HG03378 (cell line): ENCODE data around the gene RBBP8NL.
A peak's percentile ranks its signal among the peaks of the same experiment; 100 is the strongest.

Experiments
- ATAC-seq: cut with Tn5 transposase; IDR thresholded peaks from one replicate; pipeline ENCODE4 v1.9.1; 2021; ENCODE audit warnings: mild to moderate bottlenecking, moderate library complexity; ENCODE audit not compliant: unreplicated experiment

The RBBP8NL gene

GRCh38 chr20:62393830-62394229, 33.5 kb downstream of the RBBP8NL start:
- no peak for ATAC-seq

DNA sequence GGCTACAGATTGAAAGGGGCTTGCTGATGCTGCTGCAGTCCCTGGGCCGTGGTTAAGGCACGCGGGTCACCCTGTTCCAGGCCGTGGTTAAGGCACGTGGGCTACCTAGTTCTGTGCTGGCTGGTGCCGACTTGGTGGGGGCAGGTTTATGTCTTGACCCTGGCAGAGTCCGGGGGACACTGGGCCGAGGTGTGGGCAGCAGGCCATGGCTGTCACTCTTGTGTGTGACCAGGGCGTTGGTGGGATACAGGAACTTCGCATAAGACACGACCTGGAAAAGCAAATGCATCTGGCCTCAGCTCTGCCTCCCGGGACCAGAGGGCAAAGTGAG, 34.0 kb downstream of the RBBP8NL start:
- ATAC-seq, result no peak

DNA sequence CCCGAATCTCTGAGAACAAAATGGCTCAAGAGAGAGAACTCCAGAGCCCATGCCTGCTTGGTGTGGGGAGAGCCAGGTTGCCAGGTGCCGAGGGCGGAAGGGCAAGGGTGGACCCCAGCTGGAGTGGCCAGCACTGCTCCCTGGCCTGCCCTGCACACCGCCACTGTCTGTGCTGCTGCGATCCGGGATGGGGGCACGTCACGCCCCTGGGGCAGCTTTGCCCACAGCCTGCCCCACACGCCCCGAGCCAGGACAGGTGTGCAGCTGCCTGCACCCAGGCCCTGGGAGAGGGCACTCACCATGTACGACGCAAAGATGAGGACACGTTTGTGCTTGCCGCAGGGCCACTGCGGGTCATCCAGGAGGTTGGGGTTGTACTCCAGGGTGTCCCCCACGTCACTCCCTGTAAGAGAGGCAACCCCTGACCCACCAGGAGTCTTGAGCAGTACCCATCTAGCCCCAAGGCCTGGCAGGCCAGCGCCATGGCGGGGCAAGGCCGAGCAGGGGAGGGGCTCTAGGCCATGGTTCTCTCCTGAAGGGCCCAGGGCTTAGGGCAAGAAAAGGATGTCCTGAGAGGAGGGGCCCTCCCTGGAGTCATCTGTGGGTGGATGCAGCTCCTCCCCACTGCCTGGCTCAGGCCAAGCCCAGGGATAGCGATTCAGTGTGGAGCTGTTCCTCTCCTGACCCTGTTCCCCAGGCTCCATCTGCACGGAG, 34.6 kb downstream of the RBBP8NL start:
- ATAC-seq, result no peak

DNA sequence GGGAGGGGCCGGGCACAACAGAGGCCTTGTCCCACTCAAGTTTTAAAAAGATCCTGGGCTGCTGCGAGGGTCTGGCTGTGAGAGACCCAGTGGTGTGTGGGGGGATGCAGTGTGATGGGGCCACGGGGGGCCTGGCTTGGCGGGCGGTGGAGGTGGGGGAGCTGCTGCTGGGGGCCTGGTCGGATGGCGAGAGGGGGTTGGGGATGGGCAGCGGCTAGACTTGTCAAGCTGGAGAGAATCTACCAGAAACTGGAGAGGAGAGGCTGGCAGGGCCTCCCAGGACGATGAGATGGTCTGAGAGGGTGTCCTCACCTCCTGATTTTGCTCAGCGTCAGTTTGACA, 35.3 kb downstream of the RBBP8NL start:
- ATAC-seq, result no peak

GRCh38 chr20:62391165-62392076, 35.9 kb downstream of the RBBP8NL start:
- ATAC-seq, result no peak

DNA sequence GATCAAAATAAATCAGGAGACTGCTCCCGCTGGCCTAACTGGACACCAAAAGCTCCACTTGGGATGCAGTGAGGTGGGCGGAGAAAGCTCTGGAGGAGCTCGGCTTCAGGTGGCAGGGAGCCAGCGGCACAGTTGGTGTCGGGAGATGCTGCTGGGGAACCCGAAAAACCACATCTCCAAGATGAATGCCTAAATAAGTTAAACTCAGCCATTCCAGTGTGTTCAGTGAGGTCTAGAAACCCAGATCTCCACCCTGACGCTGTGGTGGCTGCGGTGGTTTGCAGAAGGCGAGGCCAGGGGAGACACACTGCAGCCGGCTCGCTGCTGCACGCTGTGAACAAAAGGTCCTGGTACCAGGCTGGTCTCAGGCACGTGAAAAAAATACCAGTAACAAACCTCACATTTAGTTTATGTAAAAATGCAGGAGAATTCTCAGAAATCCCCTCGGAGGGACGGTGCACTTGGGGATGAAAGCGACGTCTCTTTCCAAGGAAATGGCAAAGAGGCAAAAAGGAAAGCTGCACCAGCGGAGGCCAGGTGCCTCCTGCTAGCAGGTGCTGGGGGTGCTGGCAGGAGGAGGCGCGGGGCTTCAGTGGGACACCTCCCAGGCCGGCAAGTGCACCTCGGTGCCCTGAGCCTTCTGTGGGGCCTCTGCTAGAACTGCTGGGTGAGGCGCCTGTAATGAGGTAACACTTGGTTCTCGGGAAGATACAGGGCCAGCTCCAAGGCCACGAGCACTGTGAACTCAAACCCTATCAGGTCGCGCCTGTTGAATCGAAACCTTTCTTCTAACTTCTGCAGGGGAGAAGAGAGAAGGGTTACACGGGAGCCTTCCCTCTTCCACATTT, 36.8 kb downstream of the RBBP8NL start:
- ATAC-seq, result no peak

GRCh38 chr20:62389601-62390087, 37.7 kb downstream of the RBBP8NL start:
- no peak for ATAC-seq

DNA sequence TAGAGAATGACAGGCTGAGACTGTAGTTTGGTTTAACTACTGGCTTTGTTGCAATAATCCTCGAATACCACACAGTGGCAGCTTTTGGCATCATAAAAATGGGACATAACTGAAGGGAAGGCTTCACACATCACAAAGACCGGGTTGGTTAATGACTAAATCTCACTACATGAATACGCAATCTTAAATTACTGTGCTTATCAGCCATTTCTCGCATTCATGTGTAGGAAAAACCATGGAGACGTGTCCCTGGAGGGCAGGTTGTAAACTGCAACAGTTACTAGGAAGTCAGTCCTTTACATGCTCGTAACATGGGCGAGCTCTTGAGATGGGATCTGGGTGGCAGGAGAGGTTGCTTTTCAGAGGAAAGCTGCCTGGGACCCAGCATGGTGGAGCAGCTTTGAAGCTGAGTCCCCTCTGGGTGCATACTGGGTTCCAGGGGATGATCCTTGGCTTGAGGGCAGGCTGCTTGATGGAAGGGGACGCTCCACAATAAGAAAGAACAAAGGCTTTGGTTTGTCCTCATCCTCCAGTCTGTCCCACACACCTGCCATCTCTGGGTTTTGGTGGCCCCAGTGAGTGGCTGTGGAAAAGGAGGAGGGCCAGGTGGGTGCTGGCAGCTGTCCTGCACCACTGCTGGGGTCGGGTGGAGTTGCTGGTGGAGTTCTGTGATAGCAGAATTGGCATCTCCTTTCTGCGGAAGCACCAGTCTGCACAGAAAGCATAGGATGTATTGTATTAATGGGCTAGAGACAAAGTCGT, 38.3 kb downstream of the RBBP8NL start:
- ATAC-seq, result no peak

DNA sequence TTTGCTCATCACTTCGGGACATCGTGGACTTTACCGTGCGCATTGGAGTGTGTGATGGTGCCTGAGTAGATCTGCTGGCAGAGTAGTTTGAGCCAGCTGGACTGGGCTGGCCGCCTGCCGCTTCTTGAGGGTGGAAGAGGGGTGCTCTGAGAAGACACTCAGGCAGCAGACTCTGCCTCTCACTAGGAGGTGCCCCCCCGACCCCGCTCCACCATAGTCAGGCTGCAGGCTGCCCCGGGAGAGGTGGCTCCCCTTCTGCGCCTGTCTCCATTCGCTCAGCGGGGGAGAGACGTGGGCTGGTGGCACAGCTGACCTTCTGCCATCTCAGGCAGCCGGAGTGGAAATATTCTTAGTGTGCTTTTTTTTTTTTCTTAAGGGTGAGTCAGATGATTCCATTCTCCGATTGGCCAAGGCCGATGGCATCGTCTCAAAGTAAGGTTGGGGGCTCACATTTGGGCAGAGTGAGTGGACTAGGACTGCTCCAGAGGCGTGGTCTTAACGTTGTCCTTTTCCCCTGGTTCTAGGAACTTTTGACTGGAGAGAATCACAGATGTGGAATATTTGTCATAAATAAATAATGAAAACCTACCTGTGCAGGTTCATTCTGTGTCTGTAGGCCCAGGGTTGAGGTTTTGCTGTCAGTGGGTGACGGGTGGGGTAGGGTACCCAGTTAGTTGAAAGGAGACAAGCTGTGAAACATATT, 39.3 kb downstream of the RBBP8NL start:
- ATAC-seq, result no peak

DNA sequence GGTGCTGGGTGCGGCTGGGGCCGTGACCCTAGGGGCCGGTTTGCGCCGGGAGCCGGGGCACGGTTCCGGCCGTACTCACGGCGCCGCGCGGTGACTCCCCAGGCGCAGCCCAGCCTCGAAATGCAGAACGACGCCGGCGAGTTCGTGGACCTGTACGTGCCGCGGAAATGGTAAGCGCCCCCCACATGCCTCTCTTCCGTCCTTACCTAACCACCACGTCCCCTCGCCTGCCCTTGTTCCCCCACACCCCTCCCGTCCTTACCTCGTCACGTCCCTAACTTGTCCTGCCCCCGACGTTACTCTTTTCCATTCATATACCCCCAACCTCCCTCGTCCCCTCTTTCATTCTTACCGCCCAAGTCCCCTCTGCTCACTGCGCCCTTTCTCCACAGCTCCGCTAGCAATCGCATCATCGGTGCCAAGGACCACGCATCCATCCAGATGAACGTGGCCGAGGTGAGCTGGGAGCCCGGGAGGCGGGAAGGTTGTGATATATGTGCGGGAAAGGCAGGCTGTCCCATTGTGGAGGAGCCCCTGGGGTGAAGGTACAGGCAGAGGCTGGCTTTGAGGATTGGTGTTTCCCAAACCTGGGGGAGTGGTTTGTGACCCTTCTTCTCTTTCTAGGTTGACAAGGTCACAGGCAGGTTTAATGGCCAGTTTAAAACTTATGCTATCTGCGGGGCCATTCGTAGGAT, 40.0 kb downstream of the RBBP8NL start:
- no peak for ATAC-seq

DNA sequence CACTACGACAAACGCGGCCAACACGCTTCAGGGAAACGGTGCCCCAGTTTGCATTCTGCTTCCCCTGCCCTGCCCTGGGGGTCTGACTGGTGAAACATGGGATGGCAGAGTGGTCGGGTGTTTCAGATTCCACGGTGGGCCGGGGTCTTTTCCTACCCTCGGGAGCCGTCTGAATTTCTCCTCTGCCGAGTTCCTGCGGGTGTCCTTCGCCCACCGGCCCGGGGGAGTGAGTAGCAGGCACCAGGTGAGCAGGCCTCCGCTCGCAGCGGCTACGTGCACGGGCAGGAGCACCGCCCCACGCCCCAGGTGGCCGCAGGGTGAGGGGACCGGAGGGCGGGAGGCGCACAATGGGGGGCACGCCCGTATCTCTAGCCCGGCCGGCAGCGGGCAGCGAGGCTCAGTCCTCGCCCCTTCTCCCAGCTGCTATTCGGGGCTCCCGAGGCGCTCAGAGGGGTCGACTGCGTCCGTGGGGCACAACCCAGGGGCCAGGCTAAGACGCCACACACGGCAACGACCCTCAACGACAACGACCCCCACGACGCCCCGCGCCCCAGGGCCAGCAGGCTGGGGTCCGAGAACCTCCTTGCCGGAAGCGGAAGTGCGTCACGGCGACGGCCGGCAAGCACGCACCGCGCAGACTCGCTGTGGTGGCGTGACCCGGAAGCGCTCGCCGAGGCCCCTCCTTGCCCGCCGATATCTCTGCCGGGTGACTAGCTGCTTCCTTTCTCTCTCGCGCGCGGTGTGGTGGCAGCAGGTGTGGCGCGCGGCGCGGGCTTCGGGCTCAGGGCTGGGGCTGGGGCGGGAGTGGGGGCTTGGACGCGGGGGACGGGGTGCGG, 40.7 kb downstream of the RBBP8NL start, which contains the start of gene RPS21:
TSS of gene RPS21 (plus strand) at position 721 of the 836 bp plus-strand sequence. CDS start 236 bp downstream, outside the sequence.
- ATAC-seq, result peak; percentile 68

DNA sequence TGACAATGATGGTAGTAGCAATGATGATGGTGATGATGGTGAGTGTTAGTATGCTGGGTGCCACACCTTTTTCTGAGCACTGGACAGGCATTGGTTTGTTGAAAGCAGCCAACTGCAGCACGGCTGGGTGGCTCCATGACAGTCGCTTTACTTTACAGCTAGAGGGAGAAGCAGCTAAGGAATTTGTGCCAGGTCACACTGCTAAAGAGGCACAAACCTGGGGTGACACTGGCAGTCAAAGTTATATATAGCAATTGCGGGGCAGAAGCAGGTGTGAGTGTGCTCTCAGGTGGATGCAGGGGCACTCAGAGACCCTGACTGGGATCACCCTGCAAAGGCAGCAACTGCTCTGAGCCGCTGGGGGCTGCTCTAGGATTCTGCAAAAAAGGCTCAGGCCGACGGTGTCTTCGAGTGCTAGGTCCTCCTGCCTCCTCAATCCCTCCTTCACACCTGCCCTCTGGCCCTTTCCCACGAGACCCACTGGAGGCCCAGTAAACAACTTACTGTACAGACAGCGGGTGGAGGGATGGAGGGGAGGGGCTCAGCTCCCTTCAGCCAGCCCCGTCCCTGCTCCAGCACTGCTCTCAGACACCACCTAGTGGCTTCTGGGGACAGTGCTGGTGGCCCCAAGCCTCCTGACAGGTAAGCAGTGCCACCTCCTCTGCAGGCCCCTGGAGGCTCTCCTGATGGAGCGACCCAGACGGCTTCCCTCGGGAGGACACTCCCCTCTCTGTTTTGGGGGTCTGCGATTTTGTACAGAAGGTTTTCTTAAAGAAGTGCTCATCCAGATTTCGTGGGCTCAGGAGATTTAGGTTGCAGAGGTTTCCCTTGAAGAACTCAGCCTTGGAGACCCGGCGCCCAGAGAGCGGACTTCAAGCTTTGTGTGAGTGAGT, 44.8 kb downstream of the RBBP8NL start:
- no peak for ATAC-seq

GRCh38 chr20:62381842-62382241, 45.5 kb downstream of the RBBP8NL start:
- no peak for ATAC-seq

- no peak for ATAC-seq
These were observed 46.0 kb downstream of the RBBP8NL start for GRCh38 chr20:62381202-62381797.

DNA sequence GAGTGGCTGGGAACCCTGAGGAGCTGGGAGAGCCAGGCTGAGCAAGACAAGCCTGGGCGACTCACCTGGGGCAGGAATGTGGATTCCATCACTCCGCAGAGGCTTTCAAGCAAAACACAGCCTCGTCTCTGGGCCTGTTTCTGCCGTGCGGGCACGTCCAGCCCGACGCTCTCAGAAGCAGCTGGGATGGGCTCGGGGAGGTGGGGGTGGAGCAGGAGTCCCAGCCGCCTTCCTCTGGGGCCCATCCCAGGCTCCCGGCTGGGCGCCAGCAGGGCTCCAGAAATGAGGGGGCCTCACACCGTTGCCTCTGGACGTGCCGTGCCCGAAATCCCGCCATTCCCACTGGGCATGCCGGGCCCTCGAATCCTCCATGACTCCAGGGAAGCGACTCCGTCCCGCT, 49.1 kb downstream of the RBBP8NL start:
- no peak for ATAC-seq

DNA sequence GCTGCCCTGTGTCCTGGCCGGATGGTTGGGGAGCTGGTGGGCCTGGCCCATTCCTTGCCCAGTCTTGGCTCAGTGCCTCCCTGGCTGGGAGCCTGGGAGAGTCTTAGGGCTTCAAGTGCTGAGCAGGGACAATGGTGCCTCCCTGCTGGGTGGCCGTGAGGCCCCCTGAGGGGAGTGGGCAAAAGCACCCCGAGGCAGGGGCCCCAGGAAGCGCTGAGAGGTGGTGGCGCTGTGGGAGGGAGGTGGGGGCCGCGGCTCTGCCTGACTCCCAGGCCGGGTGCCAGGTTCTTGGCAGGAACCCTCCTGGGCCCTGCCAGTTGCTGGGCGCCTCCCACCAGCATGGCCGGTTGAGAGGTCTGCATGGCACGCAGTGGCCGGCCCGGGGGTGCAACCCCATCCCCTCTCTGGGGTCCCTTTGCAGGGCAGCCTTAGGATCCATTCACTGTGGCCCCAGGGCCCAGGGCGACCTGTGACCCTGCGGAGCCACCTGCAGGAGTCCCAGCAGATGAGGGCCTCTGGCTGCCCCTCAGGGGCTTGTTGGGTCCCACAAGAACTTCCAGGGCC, 49.6 kb downstream of the RBBP8NL start:
- ATAC-seq, result no peak

DNA sequence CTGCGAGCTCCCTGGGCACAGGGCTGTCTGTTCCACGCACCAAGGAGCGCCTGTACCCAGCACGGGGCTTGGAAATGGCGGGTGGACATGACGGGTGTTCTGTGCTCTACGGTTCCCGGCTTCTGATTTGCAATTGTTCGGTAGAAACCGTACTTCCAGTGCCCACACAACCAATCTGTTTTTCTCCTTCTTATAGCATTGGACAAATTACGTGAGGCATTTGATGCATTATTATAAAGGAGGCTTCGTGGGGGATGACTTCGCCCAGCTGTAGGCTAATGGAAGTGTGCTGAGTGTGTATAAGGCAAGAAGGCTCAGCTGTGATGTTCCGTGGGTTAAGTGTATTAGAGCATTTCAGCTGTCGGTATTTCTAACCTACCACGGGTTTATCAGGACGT, 50.3 kb downstream of the RBBP8NL start:
- ATAC-seq, result no peak
